ENCODE results near the gene DEUP1.

Gene DEUP1

DNA sequence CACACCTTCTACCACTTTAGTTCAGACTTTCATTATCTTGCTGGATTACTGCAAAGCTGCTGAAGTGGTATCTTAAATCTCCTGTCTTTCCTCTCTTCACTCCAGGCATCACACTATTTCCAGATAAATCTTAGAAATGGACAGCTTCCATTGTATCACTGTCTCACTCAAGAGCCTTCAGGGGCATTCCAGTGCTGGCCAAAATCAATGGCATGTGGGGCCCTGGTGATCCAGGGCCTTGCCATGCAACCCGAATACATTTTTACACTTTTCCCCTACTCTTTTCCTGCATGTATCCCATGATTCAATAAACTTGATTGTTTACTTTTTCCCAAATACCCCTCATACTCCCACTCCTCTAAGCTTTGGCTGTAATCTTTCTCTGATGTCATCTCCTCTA lies 39.4 kb upstream of the DEUP1 start:
- Histone ChIP-seq H3F3A (ENCODE audit: insufficient read depth, low read length) (no peaks in the 10 kb centered on the region), H3K36me3 (ENCODE audit: insufficient read depth, low read length) (no peaks in the 10 kb centered on the region), H3K4me3 (ENCODE audit: low read depth, low read length, poor library complexity, severe bottlenecking) (no peak overlapping the region), H3K27ac (ENCODE audit: low read depth, low read length, poor library complexity, severe bottlenecking) (no peak overlapping the region), H4K20me1 (ENCODE audit: insufficient read depth, low read length) (no peaks in the 10 kb centered on the region), H3K9me2 (ENCODE audit: low read depth, low read length) (no peaks in the 10 kb centered on the region), H2AFZ (ENCODE audit: low read length) (no peak overlapping the region), H3K4me1 (ENCODE audit: insufficient read depth, low read length, severe bottlenecking) (no peaks in the 10 kb centered on the region), H3K79me2 (ENCODE audit: insufficient read depth, low read length) (no peaks in the 10 kb centered on the region), H3K9me3 (ENCODE audit: low read length) (no peaks in the 10 kb centered on the region), H3K9ac (ENCODE audit: low read length) (no peak overlapping the region), H3K4me2 (ENCODE audit: low read length) (no peak overlapping the region), H3K27me3 (ENCODE audit: insufficient read depth, low read length) (no peaks in the 10 kb centered on the region)
- no peak for TF ChIP-seq EZH2 (IDR thresholded peaks at IDR 0.05; ENCODE audit: borderline replicate concordance, low read length)
- TF ChIP-seq, protein P1, sequence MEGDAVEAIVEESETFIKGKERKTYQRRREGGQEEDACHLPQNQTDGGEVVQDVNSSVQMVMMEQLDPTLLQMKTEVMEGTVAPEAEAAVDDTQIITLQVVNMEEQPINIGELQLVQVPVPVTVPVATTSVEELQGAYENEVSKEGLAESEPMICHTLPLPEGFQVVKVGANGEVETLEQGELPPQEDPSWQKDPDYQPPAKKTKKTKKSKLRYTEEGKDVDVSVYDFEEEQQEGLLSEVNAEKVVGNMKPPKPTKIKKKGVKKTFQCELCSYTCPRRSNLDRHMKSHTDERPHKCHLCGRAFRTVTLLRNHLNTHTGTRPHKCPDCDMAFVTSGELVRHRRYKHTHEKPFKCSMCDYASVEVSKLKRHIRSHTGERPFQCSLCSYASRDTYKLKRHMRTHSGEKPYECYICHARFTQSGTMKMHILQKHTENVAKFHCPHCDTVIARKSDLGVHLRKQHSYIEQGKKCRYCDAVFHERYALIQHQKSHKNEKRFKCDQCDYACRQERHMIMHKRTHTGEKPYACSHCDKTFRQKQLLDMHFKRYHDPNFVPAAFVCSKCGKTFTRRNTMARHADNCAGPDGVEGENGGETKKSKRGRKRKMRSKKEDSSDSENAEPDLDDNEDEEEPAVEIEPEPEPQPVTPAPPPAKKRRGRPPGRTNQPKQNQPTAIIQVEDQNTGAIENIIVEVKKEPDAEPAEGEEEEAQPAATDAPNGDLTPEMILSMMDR (IDR thresholded peaks at IDR 0.05; ENCODE audit: low read length) = no peak

DNA sequence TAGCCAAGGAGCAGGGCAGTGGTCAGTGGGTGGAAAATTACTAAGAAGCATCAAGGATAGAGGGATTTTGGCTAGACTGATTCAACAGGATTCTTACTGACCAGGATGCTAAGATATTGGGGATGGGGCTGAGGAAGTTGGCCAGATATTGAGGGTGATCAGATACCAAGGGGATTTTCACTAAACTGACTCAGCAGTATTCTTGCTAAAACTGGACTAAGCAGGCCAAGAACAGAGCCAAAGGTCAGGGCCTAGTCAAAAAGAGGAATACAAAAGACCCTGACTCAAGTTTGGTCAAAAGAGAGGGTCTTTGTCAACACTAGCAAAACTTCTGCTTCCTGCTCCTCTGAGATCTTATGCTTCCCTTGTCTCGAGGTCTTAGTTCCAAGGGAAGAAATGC lies 38.6 kb upstream of the DEUP1 start:
- Histone ChIP-seq H4K20me1 (ENCODE audit: insufficient read depth, low read length) (no peaks in the 10 kb centered on the region), H3F3A (ENCODE audit: insufficient read depth, low read length) (no peaks in the 10 kb centered on the region), H2AFZ (ENCODE audit: low read length) (no peak overlapping the region), H3K27ac (ENCODE audit: low read depth, low read length, poor library complexity, severe bottlenecking) (no peak overlapping the region), H3K79me2 (ENCODE audit: insufficient read depth, low read length) (no peaks in the 10 kb centered on the region), H3K27me3 (ENCODE audit: insufficient read depth, low read length) (no peaks in the 10 kb centered on the region), H3K9ac (ENCODE audit: low read length) (no peak overlapping the region), H3K4me3 (ENCODE audit: low read depth, low read length, poor library complexity, severe bottlenecking) (no peak overlapping the region), H3K4me1 (ENCODE audit: insufficient read depth, low read length, severe bottlenecking) (no peaks in the 10 kb centered on the region), H3K9me3 (ENCODE audit: low read length) (no peaks in the 10 kb centered on the region), H3K36me3 (ENCODE audit: insufficient read depth, low read length) (no peaks in the 10 kb centered on the region), H3K4me2 (ENCODE audit: low read length) (no peak overlapping the region), H3K9me2 (ENCODE audit: low read depth, low read length) (no peaks in the 10 kb centered on the region)
- no peak for TF ChIP-seq EZH2 (IDR thresholded peaks at IDR 0.05; ENCODE audit: borderline replicate concordance, low read length)
- TF ChIP-seq, protein P1 (IDR thresholded peaks at IDR 0.05; ENCODE audit: low read length) = no peak

DNA sequence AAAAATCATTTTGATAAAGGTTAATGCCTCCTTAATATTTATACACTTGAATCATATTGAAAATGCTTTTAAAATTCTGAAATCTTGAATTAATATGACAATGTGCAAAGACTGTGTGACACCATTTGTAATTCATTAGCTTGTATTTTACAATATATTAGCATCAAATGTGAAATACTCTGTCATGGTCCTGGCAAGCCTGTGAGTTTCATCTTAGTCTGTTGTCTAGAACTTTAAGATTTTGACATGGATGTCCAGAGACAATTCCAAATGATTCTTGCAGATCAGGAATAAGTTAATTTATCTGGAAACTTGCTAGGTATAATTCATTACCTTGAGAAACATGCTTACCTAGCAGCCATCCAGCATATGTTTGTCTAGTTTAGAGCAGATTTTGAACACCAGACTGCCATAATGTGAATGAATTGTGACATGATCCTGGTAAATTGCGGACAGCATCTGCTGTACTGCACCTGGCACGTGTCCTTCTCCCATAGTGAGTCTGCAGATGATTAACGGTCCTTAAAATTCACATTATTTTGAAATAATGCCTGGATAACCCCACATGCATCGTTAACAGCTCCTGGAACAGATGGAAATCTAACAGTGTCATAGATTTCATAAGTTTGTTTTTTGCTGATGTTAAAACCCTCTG lies 34.5 kb upstream of the DEUP1 start:
- Histone ChIP-seq H4K20me1 (ENCODE audit: insufficient read depth, low read length) (no peaks in the 10 kb centered on the region), H3K9me3 (ENCODE audit: low read length) (no peaks in the 10 kb centered on the region), H3K4me3 (ENCODE audit: low read depth, low read length, poor library complexity, severe bottlenecking) (no peak overlapping the region), H3K9me2 (ENCODE audit: low read depth, low read length) (no peaks in the 10 kb centered on the region), H3K36me3 (ENCODE audit: insufficient read depth, low read length) (no peaks in the 10 kb centered on the region), H3K4me1 (ENCODE audit: insufficient read depth, low read length, severe bottlenecking) (no peaks in the 10 kb centered on the region), H3K79me2 (ENCODE audit: insufficient read depth, low read length) (no peaks in the 10 kb centered on the region), H2AFZ (ENCODE audit: low read length) (no peak overlapping the region), H3K4me2 (ENCODE audit: low read length) (no peak overlapping the region), H3F3A (ENCODE audit: insufficient read depth, low read length) (no peaks in the 10 kb centered on the region), H3K27ac (ENCODE audit: low read depth, low read length, poor library complexity, severe bottlenecking) (no peak overlapping the region), H3K27me3 (ENCODE audit: insufficient read depth, low read length) (no peaks in the 10 kb centered on the region), H3K9ac (ENCODE audit: low read length) (no peak overlapping the region)
- TF ChIP-seq EZH2 (IDR thresholded peaks at IDR 0.05; ENCODE audit: borderline replicate concordance, low read length) = no peak
- TF ChIP-seq, protein P1 (IDR thresholded peaks at IDR 0.05; ENCODE audit: low read length) = no peak
